Esophagus (tissue), 2 donors: Measurements from ENCODE around the gene TYRP1. TPM values are rescaled to one million over a fixed set of nuclear protein-coding genes. Genes with fewer than 3 reads are reported as not detected.

ENCODE experiments used
- H3K27ac ChIP-seq, 2 donors: one replicate each; pipeline ENCODE4 v1.5.1; 2013; ENCODE audit warnings: low read depth in 2 of 2, mild to moderate bottlenecking in 2 of 2, inconsistent platforms in 1 of 2, low read length in 1 of 2, moderate library complexity in 1 of 2
- H3K27me3 ChIP-seq, 2 donors: one replicate each; pipeline ENCODE4 v1.6.1; 2013; ENCODE audit warnings: low read length in 2 of 2, control low read depth in 1 of 2, mild to moderate bottlenecking in 1 of 2; ENCODE audit not compliant: insufficient read depth in 2 of 2, control insufficient read depth in 1 of 2
- H3K36me3 ChIP-seq, 2 donors: one replicate each; pipeline ENCODE4 v1.6.1; 2013; ENCODE audit warnings: low read length in 1 of 2; ENCODE audit not compliant: control insufficient read depth in 2 of 2, insufficient read depth in 2 of 2
- H3K4me1 ChIP-seq, 2 donors: one replicate each; pipeline ENCODE4 v1.6.1; 2013; ENCODE audit warnings: low read length in 1 of 2; ENCODE audit not compliant: control insufficient read depth in 2 of 2, insufficient read depth in 2 of 2
- H3K4me3 ChIP-seq, 2 donors: one replicate each; pipeline ENCODE4 v1.5.1; 2013; ENCODE audit warnings: low read length in 2 of 2, mild to moderate bottlenecking in 2 of 2, low read depth in 1 of 2, moderate library complexity in 1 of 2
- H3K9me3 ChIP-seq, 2 donors: one replicate each; pipeline ENCODE4 v1.6.1; 2013; ENCODE audit warnings: mild to moderate bottlenecking in 2 of 2, low read depth in 1 of 2, low read length in 1 of 2, moderate library complexity in 1 of 2; ENCODE audit not compliant: control insufficient read depth in 2 of 2, insufficient read depth in 1 of 2
- WGBS, 2 donors: extraction: QIAGEN DNeasy Blood & Tissue Kit; methylation state at CpG; one replicate each; pipeline ENCODE4 v1.1.7; 2013; 5-methylcytosine and 5-hydroxymethylcytosine counted together
- polyA plus RNA-seq, 2 donors: library from polyadenylated mRNA; stranded (reverse); fragments of 200-250 nt; gene quantifications; one replicate each; pipeline ENCODE4 v1.2.3, GENCODE V29; 2013
- donor health status: healthy with polysubstance abuse.
- donor health status: Bipolar disorder and iron deficiency.

Gene TYRP1
- polyA plus RNA-seq, 2 donors: 0.02 to 0.27 TPM

- WGBS, 2 donors: 93 to 96% methylated on average over 8 of the region's 8 CpGs
- no peaks in the 10 kb centered on the region for H3K27me3 ChIP-seq
- H3K4me3 ChIP-seq: no peak overlapping the region
- no peaks in the 10 kb centered on the region for H3K4me1 ChIP-seq
- no peaks in the 10 kb centered on the region for H3K36me3 ChIP-seq
- H3K9me3 ChIP-seq: no peaks in the 10 kb centered on the region
- H3K27ac ChIP-seq: no peak overlapping the region
Observed at GRCh38 chr9:12694013-12694412, 828 bp downstream of the TYRP1 start.

- WGBS, 2 donors: 62% methylated on average over 4 of the region's 4 CpGs
- H3K4me3 ChIP-seq: no peak overlapping the region
- no peak overlapping the region for H3K27ac ChIP-seq
- no peaks in the 10 kb centered on the region for H3K27me3 ChIP-seq
- no peaks in the 10 kb centered on the region for H3K36me3 ChIP-seq
- no peaks in the 10 kb centered on the region for H3K4me1 ChIP-seq
- no peaks in the 10 kb centered on the region for H3K9me3 ChIP-seq
Observed at GRCh38 chr9:12695474-12695873, 2.3 kb downstream of the TYRP1 start.

- H3K4me1 ChIP-seq: no peaks in the 10 kb centered on the region
- no peaks in the 10 kb centered on the region for H3K27me3 ChIP-seq
- no peak overlapping the region for H3K4me3 ChIP-seq
- H3K9me3 ChIP-seq: no peaks in the 10 kb centered on the region
- H3K27ac ChIP-seq: no peak overlapping the region
- 58 to 60% methylated on average over 4 of the region's 4 CpGs for WGBS, 2 donors
- H3K36me3 ChIP-seq: no peaks in the 10 kb centered on the region
Observed at GRCh38 chr9:12696931-12697622, 3.9 kb downstream of the TYRP1 start.

- Histone ChIP-seq H3K4me3 (no peak overlapping the region), H3K36me3 (no peaks in the 10 kb centered on the region), H3K27me3 (no peaks in the 10 kb centered on the region), H3K9me3 (no peaks in the 10 kb centered on the region), H3K27ac (no peak overlapping the region), H3K4me1 (no peaks in the 10 kb centered on the region)
- WGBS, 2 donors: 8 to 29% methylated on average over 1 of the region's 1 CpG
Observed at GRCh38 chr9:12697719-12698118, 4.5 kb downstream of the TYRP1 start.

GRCh38 chr9:12698266-12698665 is 5.1 kb downstream of the TYRP1 start:
- H3K4me3 ChIP-seq: no peak overlapping the region
- H3K4me1 ChIP-seq: no peaks in the 10 kb centered on the region
- H3K27me3 ChIP-seq: no peaks in the 10 kb centered on the region
- no peaks in the 10 kb centered on the region for H3K9me3 ChIP-seq
- H3K27ac ChIP-seq: no peak overlapping the region
- 43 to 44% methylated on average over 4 of the region's 4 CpGs for WGBS, 2 donors
- no peaks in the 10 kb centered on the region for H3K36me3 ChIP-seq

- H3K27me3 ChIP-seq: no peaks in the 10 kb centered on the region
- no peak overlapping the region for H3K27ac ChIP-seq
- H3K36me3 ChIP-seq: no peaks in the 10 kb centered on the region
- WGBS, 2 donors: 86 to 90% methylated on average over 1 of the region's 1 CpG
- no peaks in the 10 kb centered on the region for H3K4me1 ChIP-seq
- H3K4me3 ChIP-seq: no peak overlapping the region
- H3K9me3 ChIP-seq: no peaks in the 10 kb centered on the region
Observed at GRCh38 chr9:12698986-12699385, 5.8 kb downstream of the TYRP1 start.

- no peaks in the 10 kb centered on the region for H3K36me3 ChIP-seq
- H3K4me1 ChIP-seq: no peaks in the 10 kb centered on the region
- no peaks in the 10 kb centered on the region for H3K27me3 ChIP-seq
- H3K9me3 ChIP-seq: no peaks in the 10 kb centered on the region
- no peak overlapping the region for H3K27ac ChIP-seq
- no peak overlapping the region for H3K4me3 ChIP-seq
Observed at GRCh38 chr9:12699529-12699928, 6.3 kb downstream of the TYRP1 start.

- Histone ChIP-seq H3K27ac (no peak overlapping the region), H3K27me3 (no peaks in the 10 kb centered on the region), H3K4me1 (no peaks in the 10 kb centered on the region), H3K9me3 (no peaks in the 10 kb centered on the region), H3K4me3 (no peak overlapping the region), H3K36me3 (no peaks in the 10 kb centered on the region)
Observed at GRCh38 chr9:12701126-12701525, 7.9 kb downstream of the TYRP1 start.

GRCh38 chr9:12702160-12702758 is 9.1 kb downstream of the TYRP1 start:
- Histone ChIP-seq H3K4me3 (no peak overlapping the region), H3K9me3 (no peaks in the 10 kb centered on the region), H3K36me3 (no peaks in the 10 kb centered on the region), H3K27ac (no peak overlapping the region), H3K4me1 (no peaks in the 10 kb centered on the region), H3K27me3 (no peaks in the 10 kb centered on the region)
- 29 to 31% methylated on average over 6 of the region's 6 CpGs for WGBS, 2 donors

GRCh38 chr9:12703996-12704395 is 10.8 kb downstream of the TYRP1 start:
- no peaks in the 10 kb centered on the region for H3K36me3 ChIP-seq
- WGBS, 2 donors: 22 to 35% methylated on average over 1 of the region's 1 CpG
- H3K9me3 ChIP-seq: no peaks in the 10 kb centered on the region
- H3K4me1 ChIP-seq: no peaks in the 10 kb centered on the region
- H3K4me3 ChIP-seq: no peak overlapping the region
- H3K27ac ChIP-seq: no peak overlapping the region
- H3K27me3 ChIP-seq: no peaks in the 10 kb centered on the region
